C4-2B (cell line): ENCODE measurements around the gene PHLDB2.

Source experiments
- ZFX ChIP-seq: fragments of 450-650 bp; IDR thresholded peaks from 2 replicates; pipeline ENCODE4 v1.6.1; 2017
- TF ChIP-seq, protein P1 (sequence below): fragments of 450-650 bp; conservative IDR thresholded peaks from 2 replicates; pipeline ENCODE4 v1.5.1; 2017; ENCODE audit warnings: mild to moderate bottlenecking

DNA sequence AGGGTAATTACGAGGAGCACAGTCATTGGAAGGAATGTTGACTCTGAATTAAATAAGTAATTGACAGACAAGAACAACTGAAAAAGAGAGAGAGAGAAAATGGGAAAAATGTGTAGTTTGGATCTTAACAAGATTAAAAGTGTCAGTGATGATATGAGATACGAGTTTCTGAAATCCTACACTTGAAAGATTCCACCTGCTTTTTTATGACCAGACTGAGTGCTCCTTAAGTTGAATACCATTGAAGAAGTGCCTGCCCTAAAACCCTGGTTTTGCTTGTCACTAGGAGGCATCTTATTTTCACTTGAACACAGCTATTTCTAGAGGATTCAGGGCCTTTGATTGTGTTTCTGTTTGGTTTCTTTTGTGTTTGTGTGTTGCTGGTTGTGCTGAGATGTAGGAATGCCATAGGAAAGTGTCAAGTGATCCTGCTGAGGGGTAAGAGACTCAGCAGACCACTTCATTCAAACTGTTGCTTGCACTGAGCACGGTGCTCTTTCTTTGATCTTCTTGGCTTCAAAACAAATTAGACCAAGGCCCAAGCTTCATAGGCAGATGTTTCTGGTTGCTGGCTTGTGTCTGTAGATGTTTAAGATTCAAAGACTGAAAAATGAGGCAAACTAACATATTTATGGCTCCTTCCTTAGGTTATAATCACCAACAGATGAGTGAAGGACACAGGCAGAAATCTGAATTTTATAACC is 102.5 kb downstream of the PHLDB2 start:
- TF ChIP-seq, protein P1, sequence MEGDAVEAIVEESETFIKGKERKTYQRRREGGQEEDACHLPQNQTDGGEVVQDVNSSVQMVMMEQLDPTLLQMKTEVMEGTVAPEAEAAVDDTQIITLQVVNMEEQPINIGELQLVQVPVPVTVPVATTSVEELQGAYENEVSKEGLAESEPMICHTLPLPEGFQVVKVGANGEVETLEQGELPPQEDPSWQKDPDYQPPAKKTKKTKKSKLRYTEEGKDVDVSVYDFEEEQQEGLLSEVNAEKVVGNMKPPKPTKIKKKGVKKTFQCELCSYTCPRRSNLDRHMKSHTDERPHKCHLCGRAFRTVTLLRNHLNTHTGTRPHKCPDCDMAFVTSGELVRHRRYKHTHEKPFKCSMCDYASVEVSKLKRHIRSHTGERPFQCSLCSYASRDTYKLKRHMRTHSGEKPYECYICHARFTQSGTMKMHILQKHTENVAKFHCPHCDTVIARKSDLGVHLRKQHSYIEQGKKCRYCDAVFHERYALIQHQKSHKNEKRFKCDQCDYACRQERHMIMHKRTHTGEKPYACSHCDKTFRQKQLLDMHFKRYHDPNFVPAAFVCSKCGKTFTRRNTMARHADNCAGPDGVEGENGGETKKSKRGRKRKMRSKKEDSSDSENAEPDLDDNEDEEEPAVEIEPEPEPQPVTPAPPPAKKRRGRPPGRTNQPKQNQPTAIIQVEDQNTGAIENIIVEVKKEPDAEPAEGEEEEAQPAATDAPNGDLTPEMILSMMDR: no peak
- TF ChIP-seq ZFX: no peak
